NCI-H2227 treated with DMSO at 0.1 percent for 48 hours (cell line): Measurements from ENCODE around the gene CCNG2.

Source experiments
- DNase-seq: peaks from one replicate; lab custom pipeline; 2025; lab: John Stamatoyannopoulos, UW

The CCNG2 gene

DNA sequence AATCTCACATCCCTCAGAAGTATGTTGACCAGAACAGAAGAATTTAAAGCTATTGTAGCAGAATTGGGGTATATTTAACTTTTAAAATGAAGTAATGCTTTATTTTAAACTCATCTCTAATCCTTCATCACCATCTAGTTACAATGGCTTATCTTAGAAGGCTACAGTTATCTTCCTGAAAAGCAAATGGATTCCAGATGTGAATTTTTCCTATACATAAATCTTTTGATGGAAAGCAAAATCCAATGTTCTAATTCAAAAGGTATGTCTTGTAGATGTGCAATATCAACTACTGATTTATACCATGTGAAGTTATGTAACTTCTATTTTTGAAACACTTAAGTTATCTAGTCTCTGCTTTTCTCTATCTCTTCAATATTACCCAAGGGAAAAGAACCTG lies 47.6 kb downstream of the CCNG2 start:
- DNase-seq: no peak

GRCh38 chr4:77209012-77209411 lies 52.0 kb downstream of the CCNG2 start:
- no peak for DNase-seq

DNA sequence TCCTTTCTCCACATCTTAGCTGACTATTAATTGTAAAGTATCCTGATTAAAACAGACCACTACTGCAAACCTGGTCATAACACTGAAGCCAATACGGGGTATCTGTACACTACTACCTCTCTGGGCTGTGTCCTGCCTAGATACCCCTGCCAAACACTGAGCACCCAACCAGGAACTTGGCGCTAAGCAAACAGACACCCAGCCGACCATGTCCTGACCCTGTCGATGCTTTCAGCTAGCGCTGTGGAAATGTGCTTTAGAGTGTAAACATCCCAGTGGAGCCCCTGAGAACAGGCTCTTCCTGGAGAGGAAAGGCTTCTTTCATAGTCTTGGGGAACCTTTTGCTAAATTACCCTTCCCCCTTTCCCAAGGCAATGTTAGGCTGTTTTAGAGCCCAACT lies 52.9 kb downstream of the CCNG2 start:
- DNase-seq: no peak

GRCh38 chr4:77215107-77215506 lies 58.1 kb downstream of the CCNG2 start:
- DNase-seq: no peak

GRCh38 chr4:77217526-77217925 lies 60.5 kb downstream of the CCNG2 start:
- DNase-seq: no peak

DNA sequence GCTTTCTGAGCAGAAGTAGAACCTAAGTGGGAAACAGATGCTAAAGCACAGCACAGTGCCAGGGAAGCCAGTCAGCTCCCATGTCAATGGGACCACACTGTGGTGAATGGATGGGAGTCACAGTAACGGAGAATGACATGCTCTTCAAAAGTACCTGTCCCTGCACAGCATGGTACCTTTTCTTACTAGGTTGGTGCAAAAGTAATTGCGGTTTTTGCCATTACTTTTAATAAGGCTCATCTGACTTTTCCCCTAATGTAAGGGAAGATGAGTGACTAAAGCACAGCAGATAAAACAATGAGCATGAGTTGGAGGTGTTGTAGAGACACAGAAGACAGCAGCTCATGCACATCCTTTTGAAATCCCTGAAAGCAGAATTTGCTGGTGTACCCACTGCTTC lies 62.3 kb downstream of the CCNG2 start:
- no peak for DNase-seq
